Hepatic stellate cell (primary cell): ENCODE results near the gene ARL11.

Experiments
- DNase-seq: peaks from one replicate; pipeline ENCODE4 v3.0.0; 2011; ENCODE audit warnings: low spot score

ARL11 gene

DNA sequence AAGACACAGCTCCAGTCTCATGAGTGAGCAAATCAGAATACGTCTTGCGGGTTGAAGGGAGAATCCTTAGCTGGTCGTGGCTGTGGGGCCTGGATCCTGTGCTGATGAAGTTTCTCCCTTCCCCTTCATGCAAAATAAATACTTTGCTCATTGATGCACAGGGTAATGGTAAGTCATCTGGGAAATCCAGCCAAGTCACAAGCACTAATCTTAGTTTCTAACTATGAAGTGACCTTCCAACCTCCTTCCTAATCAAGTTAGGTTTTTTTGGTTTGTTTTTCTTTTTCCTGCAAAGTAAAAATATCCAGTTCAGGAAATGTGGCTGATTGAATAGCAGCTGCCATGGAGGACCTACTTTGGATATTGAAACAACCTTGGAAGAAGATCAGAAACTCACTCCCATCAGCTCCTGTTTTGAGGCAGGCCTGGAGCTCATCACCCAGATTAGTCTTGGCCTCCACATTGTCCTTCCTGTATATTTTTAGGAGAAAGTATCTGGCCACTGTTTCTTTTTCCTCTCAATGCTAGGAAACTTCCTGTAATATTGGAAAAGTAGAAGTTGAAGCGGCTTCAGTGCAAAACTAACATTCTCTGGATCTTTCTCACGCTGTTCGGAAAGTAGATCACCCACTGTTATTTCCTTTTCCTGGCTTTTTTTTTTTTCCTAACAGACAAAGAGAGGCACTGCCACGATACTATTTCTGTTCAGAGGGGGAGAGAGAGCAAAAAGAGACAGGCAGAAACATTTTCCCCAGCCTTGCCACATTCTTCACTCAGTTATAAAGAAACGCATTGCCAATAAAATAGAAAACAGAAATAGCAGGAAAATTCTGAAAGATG lies 12.3 kb upstream of the ARL11 start:
- no peak for DNase-seq

DNA sequence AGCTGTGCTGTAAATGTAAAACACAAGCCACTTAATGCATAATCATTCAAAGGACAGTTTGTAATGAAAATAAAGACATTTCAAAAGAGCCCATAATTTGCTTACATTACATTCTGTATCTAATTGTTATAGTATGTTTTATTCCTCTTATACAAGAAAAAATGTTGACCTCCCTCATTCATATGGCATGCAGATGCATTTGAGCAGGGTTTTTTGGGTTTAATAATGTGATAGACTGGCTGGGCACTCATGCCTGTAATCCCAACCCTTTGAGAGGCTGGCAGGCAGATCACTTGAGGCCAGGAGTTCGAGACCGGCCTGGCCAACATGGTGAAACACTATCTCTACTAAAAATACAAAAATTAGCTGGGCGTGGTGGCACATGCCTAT lies 11.6 kb upstream of the ARL11 start:
- DNase-seq, result no peak

DNA sequence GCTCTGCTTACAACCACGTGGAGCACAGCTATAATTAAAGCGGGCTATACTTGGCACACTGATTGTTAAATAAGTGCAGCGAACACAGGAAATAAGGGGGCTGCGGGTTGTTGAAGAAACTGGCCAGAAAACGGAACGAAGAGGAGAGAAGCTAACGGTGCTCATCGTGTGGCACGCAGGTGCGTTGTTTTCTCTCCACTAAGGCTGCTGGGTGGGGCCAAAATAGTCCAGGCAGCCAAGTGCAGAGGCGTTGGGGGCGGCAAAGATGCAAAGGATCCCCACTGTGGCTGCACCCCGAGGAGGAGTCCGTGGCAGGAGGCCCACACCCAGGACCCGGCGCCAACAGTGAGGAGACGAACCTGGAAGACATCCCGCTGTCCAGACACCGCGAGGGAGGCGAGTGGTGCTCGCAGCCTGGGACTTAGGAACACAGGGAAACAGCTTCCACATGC lies 8.1 kb upstream of the ARL11 start:
- DNase-seq, result no peak

DNA sequence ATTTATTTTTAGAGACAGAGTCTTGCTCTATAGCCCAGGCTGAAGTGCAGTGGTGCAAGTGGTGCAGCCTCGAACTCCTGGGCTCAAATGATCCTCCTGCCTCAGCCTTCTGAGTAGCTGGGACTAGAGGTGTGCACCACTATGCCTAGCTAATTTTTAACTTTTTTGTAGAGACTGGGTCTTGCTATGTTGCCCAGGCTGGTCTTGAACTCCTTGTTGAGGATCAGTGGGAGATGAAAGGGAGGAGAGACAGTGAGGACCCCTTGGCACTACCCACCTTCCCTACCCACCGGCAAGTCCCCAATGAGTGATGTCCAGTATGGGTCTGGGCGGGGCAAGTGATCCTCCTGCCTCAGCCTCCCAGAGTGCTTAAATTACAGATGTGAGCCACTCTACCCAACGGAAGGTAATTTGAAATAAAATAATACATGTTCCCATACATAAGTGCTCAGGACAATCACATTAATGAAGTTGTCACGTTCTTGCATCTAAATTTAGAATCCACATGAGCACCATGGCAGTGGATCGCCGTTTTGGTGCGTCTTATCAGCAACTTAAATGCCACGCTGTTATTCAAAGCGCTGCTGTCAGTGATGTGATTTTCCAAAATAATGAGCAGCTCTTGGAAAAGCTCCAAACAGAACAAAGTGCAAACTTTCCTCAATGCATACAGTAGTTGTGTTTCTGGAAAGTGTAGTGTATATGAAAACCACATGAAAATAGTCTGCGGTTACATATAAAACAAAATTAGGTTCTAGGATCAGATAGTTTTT lies 5.9 kb upstream of the ARL11 start:
- DNase-seq, result no peak

DNA sequence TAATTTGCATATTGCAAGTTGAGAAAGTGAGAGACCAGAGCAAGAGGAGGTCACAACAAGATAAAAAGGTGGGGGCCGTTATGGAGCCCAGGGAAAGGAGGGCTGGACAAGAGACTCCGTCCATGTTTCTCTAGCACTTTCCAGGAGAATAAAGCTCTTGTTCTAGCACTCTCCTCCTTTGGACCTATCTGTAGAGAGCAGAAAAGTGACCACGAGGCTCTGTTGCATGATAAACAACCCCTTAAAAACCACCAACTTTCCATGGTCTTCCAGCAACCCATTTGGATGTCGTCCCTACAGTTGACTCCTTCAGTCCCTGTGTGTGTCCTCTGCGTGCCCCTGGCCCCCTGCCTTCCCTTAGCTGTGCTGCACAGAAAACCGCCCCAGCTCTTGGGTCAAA lies 4.1 kb upstream of the ARL11 start:
- DNase-seq, result no peak

DNA sequence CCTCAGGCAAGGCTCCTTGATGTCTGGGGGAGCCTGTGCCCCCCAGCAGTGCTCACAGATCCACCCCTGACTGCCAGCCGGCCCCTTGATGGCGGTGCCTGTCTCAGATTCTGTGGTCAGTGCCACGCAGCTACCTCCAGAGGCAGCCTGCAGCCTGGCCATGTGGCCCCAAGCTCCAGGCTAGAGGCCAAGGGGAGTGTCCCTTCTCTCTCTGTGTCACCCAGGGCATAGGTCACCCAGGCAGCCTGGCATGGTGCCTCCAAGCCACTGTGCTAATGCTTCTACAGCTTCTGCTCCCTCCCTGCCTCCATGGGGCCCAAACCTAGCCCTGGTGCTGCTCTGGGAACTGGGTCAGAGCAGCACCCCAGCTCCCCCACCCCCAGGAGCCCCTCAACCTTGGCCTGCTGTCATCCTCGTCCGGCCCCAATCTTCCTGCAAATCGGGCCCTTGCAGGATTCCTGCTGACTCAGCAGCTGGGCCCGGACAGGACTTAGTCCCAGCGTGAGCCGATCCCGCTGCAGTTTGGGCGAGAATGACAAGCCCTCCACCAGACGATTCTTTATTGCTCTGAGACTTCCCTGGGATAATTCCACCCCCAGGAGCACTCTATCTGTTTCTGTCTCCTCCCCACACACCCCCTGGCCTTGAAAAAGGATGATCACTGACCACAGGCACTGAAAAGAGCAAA lies 2.8 kb upstream of the ARL11 start:
- no peak for DNase-seq

DNA sequence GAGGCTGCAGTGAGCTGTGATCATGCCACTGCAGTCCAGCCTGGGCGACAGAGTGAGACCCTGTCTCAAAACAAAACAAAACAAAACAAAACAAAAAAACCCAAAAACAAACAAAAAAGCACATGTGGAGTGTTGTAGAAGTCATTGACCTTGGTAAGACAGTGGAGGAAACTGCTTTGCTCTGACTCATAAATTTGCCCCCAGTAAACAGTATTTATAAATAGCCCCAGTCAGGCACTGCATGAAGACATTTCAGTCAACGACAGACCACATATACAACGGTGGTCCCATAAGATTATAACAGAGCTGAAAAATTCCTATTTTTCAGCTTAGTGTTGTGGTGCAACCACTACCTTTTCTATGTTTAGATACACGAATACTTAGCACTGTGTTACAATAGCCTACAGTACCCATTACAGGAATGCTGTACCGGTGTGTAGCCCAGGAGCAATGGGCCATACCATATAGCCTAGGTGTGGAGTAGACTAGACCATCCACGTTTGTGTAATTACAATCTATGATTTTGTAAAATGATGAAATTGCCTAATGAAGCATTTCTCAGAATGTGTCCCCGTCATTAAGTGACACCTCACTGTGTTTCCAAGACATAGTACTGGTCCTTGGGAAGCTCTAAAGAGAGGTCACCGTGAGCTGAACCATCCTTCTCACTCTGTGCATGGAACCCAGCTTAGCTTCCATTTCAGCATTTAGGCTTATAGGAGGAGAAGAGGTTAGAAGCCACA lies 1.1 kb downstream of the ARL11 start:
- DNase-seq, result no peak

DNA sequence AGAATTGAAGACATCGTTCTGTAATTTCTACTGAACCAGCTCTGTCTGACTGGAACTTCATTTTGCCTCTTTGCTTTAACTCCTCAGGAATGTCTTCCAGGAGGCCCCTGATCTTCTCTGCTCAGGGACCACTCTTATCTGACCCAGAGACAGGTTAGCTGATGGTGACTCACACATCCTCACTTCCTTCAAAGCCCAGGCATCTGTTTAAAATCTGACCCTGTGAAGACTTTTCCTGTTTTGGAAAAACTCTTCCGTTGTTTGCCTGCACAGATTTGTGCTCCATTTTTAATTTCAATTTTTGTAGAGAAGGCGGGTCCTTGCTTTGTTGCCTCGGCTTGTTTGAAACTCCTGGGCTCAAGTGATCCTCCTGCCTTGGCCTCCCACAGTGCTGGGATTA lies 1.6 kb downstream of the ARL11 start:
- DNase-seq, result no peak

DNA sequence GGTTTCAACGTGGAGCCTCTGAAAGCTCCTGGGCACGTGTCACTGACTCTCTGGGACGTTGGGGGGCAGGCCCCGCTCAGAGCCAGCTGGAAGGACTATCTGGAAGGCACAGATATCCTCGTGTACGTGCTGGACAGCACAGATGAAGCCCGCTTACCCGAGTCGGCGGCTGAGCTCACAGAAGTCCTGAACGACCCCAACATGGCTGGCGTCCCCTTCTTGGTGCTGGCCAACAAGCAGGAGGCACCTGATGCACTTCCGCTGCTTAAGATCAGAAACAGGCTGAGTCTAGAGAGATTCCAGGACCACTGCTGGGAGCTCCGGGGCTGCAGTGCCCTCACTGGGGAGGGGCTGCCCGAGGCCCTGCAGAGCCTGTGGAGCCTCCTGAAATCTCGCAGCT lies 2.3 kb downstream of the ARL11 start:
- DNase-seq, result no peak

DNA sequence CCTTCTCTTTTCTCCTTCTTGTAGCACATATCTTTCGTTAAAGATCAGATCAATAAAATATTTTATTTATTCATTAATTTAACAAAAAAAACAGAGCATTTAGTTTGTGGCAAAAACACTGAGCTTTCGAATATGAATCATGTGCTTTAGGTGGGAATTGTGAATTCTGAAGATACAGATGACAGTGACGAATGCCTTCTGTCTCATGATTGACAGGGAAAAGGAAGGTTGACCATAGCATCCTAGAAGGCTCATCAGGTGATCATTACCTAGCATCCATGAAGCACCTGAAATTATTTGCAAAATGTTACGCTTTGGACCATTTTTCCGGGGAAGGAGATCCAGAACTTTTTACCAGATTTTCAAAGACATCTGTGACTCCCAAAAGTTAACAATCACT lies 3.8 kb downstream of the ARL11 start:
- DNase-seq, result no peak

DNA sequence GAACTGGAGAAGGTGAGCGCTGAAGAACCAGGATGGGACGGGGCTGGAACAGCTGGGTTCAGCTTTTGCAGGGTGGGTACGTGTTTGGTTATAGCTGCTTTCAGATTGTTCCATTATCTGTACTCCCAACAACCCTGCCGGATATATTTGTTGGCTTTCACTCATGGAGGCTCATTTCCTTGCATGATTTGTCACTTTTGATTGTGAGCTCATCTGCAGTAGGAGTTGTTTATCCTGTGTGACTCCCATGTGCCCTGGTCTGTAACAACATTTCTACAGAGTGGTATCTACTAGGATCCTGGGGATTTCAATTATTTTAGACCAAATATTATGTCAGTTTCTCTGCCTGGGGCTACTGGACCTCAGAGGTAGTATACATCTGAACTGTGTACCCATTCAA lies 5.4 kb downstream of the ARL11 start:
- no peak for DNase-seq

DNA sequence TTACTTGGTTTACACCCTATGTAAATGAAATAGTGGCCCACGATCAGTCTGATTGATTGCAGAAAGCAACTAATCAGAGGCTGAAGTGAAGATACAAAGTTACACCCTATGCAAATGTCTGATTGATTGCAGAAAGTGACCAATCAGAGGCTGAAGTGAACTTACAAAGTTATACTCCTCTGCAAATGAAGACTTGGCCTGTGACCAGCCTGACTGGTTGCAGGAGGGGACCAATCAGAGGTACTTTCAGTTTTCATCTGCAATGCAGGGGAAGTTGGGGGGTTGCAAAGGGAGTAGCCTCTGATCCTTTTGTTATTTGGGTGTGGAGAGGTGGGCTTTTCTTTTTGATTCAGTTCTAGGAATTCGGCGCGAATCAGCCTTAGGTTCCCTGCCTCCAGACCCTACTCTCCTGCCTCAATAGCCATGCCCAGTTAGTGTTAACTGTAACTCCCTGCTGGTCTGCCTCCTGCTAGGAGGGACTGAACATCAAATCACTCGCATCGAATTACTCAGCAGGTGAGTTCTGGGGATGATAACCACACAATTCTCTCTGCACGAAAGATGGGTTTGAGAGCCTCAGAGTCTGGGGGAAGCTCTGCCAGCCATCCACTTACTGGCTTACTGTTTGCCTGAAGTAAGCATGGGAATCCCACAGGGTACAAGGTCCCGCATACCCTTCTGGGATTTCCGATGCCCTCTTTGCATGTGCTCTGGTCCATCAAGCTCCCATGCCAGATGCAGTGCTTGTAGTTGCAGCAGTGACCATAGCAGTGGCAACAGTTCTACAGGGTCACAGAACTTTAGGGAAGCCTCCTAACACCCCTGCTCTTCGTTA lies 7.5 kb downstream of the ARL11 start:
- DNase-seq, result no peak

DNA sequence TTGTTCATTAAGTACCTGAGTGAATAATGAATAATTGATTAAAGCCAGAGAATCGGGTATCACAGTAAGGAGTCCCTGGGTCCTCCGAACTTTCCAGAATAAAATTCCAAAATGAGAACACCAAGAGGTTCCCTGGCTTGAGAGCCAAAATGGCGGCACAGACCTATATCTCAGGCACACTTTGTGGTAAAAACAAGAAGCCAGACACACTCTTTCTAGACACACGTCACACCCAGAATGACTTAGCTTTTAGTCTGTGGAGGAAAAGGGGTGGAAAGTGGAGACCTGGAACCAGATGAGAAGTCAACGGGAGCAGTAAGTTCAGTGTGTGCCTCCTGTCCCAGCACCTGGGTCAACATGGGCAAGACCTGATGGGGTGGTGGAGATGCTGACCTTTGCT lies 8.4 kb downstream of the ARL11 start:
- DNase-seq, result no peak

DNA sequence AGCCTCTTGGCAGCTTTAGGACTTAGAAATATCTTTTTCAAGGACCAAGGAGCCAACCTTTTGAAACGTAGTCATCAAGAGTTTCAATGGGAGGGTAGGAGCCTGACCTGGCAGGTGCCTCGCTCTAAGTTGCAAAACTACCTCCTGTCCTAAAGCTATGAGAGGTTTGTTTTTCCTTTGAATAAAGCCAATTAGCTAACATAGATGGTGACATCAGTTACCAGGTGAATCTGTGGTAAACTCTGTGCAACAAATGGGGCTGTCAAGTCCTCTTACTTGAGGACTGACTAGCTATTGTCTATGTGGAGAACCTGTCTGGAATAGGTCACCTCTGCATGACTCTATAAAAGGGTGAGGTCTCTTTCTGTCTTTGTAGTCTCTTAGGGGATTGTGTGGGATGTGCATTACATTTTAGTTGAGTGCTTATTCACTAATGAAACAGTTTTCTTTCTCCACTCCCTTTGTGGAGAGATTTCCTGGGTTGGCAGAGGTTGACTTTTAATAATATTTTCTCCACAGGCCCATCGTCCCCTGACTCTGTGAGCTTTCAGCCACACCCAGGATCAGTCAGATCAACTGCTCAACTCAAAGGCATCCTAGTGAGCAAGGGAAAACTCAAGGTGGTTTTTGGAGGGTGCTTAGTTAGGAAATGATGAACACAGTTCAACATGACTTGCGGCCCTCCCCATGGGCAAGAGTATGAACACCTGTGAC lies 9.9 kb downstream of the ARL11 start:
- no peak for DNase-seq

DNA sequence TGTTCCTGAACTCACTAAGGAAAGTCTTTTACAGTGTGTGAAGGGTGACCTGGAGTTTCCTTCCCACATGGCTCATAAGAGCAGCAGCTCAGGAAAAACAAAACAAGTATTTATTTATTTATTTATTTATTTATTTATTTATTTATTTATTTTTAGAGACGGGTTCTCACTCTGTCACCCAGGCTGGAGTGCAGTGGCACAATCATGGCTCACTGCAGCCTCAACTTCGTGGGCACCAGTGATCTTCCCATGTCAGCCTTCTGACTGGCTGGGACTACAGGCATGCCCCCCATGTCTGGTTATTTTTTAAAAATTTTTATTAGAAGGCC lies 10.4 kb downstream of the ARL11 start:
- DNase-seq, result no peak

DNA sequence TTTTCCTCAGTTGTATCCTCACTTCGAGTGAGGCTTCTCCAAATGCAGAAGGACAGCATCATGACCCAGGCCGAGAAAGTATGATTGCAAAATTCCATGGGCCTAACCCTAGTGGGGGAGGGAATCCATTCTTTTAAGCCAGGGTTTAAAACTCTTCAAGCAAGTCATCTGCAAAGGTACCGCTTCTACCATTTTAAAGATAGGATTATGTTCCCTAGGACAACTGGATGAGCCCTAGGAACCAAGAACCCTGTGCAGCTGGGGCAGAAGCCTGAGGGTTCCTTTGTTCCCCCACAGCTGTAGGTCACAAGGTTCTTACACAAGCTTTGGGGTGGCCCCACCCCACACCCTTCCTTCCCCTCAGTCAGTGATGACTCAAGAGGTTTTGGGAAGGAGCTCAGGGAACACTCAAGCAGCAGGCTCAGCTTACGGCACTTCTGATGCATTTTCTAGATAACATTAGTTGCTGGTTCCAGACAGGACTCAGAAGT lies 13.5 kb downstream of the ARL11 start:
- DNase-seq, result peak; percentile 49

DNA sequence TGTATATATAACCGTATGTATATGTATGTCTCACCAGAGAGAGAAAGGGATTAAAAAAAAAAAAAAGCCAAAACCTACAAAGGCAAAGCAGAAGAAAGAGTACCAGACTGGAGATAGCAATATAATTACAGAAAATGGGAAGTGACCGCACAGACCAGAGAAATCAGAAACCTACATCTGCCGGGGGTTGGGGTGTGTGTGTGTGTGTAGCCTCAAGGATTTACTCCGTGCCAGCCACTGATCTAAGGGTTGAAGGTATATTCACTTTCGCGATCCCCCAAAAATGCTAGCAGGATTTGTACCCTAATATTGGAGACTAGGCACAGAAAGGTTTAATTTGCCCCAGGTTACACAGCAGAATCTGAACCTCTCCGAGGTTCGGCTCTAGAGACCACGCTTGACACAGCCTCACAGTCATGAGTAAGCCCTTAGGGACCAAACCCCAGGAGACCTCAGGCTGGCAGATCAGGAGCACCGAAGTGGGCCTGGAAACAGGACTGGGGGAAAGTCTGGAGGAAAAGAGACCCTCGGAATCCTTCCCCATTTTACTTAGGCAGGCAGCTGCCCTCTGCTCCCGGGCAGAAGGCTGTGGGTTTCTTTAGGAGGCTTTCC lies 14.8 kb downstream of the ARL11 start:
- no peak for DNase-seq

DNA sequence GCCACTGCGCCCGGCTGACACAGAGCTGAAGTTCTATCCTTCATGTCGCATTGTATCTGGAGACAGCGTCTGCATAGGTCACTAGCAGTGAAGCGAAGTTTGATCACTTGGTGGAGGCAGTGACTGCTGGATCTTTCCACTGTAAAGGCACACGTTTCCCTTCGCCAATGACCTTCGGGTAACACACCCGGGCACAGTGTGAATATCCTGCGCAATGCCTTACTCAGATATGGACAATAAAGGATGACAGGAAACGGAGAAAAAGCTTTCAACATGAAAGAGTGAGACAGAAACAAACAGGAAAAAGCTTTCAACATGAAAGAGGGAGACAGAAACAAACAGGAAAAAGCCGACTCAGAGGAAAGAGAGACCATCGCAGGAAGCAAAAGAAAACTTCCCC lies 17.1 kb downstream of the ARL11 start:
- no peak for DNase-seq

DNA sequence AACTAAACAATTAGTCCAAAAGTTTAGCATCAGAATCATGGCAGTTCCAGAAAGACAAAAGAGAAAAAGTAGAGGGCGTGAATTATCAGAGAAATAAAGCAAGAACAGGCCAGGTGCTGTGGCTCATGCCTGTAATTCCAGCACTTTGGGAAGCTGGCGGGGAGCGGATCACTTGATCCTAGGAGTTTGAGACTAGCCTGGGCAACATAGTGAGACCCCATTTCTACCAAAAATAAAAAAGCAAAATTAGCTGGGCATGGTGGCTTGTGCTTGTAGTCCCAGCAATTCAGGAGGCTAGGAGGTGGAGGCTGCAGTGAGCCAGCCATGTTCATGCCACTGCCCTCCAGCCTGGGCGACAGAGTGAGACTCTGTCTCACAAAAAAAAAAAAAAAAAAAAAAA lies 18.4 kb downstream of the ARL11 start:
- no peak for DNase-seq
